GM19025 (cell line): ENCODE data around the gene TXNL4B.

Experiments
- ATAC-seq: cut with Tn5 transposase; IDR thresholded peaks from one replicate; pipeline ENCODE4 v1.9.1; 2021; ENCODE audit warnings: mild to moderate bottlenecking, low read depth, moderate library complexity; ENCODE audit not compliant: unreplicated experiment

The TXNL4B gene

GRCh38 chr16:72042157-72042660 is 51.2 kb downstream of the TXNL4B start:
- no peak for ATAC-seq

- ATAC-seq = no peak
Observed at GRCh38 chr16:72036098-72036497, 57.3 kb downstream of the TXNL4B start.
